GM18511 (cell line): ENCODE data around the gene FSHR.

Experiments
- ATAC-seq: cut with Tn5 transposase; IDR thresholded peaks from one replicate; pipeline ENCODE4 v1.9.1; 2021; ENCODE audit warnings: mild to moderate bottlenecking, moderate library complexity; ENCODE audit not compliant: unreplicated experiment

Gene FSHR

DNA sequence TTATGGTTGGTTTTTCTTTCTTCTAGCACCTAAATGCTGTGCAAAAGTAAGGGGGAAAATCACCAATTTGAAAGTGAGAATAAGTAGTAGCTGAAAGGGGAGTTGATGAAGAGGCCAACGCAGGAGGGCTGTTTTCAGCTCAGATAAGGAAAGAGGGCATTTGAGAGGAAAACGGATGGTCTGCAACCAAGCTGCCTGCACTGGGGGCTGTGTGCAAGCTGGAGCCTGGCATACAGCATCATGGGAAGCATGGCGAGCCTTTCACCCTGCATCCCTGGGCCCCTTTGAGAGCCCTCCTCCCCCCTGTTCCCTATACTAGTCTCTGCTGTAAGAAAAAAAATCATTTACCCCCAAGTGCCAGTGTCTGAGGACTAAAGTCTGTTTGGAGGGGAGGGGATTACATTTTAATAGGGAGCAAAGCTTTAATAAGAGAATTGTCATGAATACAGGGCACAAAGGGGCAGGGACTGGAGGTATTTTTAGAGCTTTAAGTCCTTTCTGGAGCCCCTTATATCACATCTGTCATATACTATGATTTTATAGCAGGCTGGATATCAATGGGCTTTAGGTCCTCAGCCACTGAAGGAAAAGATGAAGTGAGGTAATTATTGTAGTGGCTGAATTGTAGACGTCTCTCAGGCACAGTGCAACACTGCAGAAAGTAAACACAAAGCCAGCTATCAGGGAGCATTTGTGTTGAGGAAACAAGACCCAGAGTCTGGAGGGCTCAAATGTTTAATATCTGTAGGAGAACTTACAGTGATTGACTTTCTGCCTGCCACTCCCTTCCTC, 120.7 kb downstream of the FSHR start:
- ATAC-seq, result no peak

DNA sequence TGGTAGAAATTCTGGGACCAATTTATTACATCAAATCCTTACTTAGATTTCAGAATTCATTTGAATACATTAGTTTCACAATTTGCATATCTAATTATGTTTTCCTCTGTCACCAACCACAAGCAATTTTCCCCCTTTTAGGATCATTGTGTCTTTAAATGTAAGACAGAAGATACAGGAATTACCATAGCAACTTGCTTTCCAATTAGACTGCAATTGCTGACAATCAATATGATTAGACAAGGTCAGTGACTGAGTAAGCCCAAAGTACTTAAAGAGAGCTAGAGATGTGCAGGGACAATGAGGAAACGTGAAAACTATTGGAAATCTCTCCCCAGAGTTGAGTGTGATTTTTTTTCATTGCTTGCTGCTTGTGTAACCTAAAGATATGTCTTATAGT, 121.4 kb downstream of the FSHR start:
- ATAC-seq, result no peak

DNA sequence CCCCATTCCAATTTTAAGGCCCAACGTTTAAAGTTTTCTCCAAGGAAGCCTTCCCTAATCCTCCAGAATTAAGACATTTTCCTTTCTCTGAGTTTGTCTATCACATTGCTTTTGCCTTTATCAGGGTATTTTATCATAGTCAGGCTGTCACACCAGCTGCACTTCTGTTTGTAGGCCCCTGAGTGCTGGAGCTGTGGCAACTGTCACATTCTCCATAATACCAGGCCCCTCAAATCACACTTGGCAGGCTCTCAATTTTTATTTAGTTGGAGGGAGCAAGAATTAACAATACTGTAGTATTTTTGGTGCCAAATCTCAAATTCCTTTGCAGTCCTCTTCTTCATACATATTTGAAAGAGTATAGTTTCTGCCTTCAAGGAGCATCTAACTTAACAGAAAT, 122.2 kb downstream of the FSHR start:
- ATAC-seq, result no peak

DNA sequence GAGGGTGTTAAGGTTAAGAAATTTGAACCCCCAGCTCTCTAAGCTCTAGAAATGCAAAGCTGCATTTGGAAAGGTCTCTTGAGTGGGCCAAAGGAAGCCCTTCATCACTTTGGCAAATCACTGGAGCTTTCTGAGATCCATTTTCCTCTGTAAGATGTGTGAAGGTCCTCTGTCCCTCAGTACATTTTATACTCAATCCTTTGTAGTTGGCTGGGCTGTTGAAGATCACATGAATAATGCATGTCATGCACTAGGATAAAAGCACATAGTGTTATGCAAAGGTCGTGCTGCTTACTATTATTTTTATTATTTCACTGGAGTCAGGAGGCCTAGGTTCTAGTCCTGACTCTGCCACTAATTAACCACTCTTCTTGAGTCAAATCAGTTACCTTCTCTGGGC, 124.9 kb downstream of the FSHR start:
- ATAC-seq, result no peak

DNA sequence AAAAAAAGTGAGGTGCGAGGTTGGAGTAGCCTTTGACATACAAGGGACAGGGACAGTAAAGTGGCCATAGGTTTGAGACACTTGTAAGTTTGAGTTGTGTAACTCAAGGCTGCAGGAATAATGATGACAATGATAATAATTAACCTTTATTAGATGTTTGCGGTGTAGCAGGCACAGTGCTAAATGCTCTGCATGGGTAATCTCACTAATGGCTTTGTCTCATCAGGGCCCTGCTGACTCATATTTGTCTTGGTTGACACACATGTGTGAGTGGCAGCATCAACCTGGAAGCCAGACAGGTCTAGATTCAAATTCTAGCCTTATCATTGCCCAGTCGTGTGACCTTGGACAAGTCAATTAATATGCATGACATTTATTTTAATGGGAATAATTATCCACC, 126.2 kb downstream of the FSHR start:
- ATAC-seq, result peak; percentile 99

DNA sequence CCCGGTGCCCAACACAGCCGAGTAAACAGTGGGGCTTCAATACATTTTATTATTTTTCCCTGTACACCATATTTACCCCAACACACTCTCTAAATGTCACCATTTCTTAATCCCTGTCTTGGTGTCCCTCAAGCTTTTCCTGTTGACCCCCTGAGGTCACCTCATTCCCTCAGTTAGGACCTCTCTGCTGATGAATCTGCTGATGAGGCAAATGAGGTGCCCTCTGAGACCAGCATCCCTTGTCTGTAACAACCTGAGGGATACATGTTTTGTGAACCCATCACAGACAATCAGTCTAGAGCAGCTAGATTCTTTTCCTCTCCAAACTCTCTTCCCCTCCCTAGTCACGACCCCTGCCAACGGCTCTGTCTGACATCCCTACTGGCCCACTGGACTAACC, 127.6 kb downstream of the FSHR start:
- no peak for ATAC-seq

DNA sequence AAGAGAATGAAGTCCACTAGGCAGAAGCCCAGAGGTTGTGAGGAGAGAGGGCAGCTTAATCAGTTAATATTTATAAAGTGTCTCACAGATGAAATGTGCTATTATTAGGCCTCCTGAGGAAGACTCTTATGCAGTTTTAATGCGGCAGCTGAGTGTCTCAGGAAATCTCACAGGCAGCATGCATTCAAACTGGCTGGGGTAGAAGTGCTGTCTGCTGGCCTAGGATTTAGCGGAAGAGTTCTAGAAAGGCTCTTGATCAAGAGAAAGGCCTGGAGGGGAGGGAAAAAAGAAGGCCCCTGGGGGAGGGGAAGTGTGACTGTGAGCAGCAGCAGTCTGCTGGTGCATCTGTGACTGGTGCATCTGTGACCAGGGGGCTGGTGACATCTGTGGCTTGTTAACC, 133.0 kb downstream of the FSHR start:
- ATAC-seq, result no peak

DNA sequence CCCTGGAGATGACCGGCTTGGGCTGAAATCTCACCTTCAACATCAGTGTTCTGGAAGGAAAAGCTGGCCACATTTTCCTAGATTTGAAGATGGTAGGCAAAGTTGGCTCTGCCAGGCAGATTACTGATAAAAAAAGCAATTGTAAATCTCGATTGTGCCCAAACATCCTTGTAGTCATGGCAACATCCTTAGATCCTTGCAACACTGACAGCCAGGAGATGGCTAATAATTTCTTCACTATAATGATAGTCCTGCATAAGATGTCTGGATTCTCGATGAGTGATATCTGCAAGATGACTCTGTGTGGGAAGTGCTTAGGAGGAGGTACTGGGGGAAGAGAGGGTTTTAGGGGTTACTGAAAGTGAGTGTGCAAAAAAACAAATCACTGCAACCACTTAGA, 149.1 kb downstream of the FSHR start:
- no peak for ATAC-seq

DNA sequence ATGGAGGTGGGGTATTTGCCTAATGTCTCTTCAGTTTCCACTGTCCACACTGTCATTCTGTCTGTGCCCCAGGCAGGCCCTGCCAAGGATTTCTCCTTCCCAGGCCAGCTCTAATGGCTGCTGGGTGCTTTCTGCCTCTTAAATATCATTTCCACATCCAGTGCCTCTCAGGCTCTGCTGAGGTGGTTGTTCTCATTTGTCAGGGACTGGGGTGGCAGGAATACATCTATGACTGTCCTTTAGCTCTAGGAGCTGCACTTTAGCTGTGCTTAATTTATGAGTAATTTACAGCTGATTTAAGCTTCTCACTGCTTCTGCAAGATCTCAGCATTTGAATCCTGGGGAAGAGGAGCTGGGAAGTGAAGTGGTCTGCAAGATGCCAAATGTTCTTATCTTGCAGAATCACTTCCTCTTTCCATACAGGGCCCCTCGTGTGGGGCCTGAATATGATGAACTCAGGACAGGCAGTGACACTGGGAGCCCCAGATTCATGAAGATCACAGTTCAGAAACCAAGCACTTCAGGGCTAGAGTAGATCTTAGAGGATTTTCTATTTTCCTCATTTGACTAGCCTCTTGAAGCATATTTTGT, 150.2 kb downstream of the FSHR start:
- ATAC-seq, result peak; percentile 78

DNA sequence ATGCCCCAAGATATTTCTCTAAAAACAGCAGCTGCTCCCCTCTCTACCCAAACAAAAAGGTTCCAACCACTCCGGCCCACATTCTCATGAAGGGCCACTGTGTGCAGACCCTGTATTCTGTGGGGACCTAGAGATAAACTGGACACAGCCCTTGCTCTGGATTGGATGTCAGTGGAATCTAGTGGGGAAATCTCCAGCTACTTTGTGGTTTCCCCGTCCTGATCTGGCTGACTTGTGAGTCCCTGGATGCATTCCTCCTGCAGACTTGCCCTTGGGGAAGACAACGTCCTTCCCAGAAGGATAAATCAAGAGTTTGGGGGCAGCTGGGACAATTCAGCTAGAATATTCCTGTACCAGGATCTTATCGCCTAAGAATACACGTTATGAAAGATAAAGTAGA, 151.1 kb downstream of the FSHR start:
- no peak for ATAC-seq

DNA sequence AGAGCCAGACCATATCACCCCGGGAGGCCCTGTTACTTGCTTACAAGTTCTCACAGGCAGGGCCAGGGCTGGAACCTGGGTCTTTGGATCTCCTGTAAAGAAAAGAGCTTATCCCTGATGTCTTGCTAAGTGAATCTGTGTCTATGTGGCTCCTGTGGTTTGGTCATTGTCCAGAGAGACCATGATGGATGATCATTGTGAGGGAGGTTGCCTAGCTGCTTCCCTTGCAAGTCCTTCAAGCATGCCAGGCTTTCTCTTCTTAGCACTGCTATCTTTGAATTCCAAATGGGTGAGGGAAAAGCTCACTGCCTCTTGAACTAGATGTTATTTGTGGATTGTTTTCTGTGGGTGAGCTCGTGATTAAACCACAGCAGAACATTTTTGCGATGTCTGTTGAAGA, 151.6 kb downstream of the FSHR start:
- no peak for ATAC-seq

DNA sequence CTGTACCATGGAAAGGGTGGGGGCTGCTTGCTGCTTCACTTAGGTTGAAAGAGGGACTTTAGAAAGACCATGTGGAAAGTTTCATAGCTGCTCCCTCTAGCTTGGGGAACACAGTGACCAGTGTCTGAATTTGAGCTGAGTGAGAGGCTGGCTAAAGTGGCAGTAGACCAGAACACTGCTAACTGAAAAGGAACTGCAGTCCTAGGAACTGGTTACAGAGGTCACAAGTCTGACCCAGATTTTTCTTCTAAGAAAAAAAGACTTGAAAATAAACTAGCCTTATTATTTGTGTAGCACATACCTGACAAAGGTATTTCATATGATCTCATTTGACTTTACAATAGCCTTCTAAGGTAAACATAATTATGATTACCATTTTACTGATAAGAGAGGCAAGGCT, 153.6 kb downstream of the FSHR start:
- ATAC-seq, result no peak

DNA sequence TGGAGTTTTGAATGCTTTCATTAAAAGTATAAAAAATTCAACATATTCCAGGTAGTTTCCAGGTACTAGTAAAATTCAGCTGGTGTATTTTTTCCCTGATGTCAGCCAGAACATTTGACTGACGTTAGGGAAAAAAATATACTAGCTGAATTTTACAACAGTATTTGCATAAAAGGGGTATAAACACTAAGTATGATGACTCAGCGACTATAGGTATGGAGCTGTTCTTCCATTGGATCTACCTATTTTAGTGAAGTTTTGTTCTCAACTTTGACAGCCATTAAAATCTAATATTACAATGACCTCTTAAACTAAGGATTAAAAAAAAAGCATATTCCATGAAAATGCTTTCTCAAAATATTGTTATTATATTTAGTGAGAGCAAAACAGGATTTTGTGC, 155.9 kb downstream of the FSHR start:
- no peak for ATAC-seq

DNA sequence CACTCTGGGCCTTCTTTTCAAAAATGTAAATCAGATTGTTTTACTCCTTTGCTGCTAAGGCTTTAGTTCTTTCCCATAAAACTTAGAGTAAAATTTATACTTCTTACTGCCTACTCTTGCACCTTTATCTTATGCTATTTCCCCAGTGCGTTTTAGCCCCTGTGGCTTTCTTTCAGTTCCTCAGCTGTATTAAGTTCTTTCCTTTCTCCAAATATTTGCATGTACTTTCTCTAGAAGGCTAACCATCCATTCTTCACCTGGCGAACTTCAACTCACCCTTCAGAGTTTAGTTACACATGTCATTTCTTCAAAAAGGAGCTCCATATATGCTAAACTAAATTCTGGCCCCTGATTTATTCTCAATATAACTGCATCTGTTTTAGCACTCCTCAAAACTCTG, 160.7 kb downstream of the FSHR start:
- ATAC-seq, result peak; percentile 45

DNA sequence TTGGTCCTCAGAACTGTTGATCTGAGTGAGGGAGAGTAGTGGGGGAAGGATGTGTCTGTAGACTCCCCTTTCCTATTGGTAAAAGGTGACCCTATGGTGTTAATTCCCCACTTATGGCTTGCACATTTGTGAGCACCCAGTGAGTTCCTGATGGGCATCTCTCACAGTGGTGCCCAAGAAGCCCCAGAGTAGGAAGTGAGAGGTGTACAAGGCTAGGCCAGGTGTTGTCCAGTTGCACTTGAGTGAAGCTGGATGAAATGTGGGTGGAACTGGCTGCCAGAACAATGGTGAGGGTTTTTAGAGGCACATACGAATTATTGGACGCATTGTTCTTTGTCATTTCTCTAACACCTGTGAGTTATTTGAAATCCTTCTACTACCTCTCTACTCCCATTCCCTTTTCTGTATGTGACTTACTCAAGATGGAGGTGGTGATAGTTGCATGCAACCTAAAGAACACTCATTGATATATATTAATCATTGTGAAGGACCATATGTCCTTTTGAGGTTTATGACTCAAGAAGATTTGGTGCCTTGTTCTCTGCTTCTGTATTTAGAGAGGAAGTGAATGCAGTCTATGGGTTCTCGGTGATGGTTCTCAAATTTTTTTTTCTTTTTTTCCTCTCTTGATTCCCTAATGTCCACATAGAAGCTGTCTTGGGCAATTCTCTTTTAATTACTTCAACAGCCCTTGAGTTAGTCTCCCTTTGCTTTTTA, 162.7 kb downstream of the FSHR start:
- ATAC-seq, result peak; percentile 75

DNA sequence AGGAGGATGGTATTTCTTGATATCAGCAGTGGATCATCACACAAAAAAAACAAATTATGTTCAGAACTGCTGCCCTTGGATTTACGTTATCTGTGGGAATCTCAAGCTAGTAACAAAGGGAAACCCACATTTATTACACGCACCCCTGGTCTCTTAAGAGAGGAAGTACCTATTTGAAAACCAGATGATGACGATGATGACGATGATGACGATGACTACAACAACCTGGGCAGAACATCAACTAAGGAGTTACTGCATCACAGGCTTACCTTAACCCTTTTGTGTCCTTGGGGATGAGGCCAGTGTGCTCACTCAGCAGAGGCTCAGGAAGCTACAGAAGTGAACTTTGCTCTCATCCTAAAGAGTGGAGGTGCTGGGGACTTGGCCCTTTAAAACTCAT, 169.4 kb downstream of the FSHR start:
- no peak for ATAC-seq

DNA sequence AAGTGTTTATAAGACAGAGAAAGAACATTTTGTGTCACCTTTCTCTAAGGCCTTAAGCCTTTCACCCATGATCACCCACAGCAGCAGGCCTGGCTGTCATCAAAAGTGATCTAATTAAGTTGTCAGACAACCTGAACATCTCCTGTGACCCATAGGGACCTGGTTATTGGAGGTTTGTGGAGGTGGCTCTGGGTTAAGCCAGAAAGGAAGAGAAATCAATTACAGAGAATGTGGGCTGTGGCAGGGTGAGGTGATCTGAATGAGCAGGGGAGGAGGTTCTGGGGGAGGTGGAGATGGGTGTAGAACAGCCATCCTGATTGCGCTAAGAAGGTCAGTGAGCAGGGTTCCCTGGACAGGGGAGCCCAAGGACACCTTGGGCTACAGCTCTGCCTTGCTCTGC, 170.8 kb downstream of the FSHR start:
- no peak for ATAC-seq

DNA sequence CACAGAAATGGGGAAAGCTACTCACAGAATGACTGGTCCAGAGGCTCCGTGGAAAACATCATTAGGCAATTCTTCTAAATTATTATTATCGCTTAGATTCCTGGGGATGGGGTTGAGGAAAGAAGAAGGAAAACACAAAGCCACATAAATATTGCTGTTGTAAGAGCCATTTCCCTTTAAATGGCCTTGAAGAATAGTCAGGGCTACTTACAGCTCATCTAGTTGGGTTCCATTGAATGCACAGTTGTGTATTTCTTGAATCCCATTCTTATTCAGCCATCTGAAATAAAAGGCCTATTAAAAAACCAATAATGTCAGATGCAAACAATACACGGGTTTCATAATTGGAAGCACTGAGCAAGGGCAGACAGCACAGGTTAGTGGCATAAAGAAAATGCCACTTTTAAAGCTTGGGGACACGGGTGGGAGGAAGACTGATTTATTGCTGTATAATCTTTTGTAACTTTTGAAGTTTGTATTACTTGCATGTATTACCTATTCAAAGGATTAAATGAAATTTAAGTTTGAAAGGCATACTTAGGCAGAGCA, 171.4 kb downstream of the FSHR start:
- ATAC-seq, result no peak

DNA sequence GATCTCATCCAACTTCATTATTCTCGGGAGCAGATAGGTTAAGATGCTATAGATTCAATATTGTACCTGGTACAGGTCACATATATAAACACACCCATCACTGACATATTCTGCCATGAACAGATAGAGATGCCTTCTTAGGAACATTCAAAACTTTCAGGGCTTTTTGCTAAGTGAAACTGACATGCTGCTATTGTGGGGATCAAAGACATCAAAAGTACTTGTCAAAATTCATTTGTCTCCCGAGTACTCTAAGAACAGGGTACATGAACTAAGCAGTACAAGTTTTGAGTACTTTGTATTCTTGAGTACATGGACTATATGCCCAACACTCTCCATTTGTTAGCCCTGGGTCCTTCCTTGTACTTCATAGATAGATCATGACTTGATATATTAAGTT, 173.5 kb downstream of the FSHR start:
- no peak for ATAC-seq

DNA sequence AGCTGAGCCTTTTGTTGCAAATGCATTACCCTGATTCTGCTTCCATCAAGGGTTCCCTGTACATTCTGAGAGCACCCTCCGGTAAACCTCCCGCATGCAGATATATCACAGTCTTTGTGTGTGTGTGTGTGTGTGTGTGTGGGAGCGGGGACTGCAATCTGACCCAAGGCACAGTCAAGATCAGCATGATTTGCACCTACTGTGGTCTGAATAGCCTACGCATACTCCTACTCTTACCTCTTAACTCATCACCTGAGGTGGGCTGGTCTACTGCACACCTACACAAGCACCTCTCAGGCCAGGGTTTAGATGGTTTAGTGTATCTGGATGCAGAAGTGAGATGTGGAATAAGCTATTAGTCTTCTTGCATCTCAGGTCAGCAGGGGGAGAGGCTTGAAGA, 174.6 kb downstream of the FSHR start:
- no peak for ATAC-seq

DNA sequence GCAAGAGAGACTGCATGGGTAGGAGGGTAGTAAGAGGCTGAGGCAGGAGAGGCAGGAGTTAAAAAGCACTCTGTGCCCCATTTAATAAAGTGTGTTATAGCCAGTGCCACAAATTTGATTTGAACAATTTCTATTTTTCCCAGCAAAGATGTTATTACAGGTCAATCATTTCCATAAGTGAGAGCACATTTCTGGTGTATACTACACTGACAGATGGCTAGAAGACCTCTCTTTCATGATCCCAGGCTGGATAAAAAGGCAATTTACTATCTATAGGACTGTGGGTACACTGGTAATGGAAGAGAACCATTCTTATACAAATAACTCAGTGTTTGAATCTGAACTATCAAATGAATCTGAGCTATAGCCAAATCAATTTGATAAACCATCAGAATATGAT, 176.2 kb downstream of the FSHR start:
- no peak for ATAC-seq

DNA sequence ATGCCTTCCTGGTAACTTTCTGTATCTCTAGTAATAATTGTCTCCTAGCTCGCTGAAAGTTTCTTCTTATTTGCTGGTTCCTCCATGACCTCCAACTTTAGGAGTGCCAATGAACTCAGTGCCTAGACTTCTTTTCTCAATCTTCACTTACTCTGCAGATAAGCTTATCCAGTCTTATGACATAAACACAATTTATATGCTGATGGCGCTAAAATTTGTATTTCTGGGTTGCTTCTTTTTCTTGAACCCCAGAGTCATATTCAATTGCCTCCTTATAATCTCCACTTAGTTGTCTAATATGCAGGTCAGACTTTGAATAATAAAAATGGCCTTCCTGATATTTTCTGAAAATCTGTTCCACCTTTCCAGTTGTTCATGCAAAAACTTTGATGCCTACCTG, 182.5 kb downstream of the FSHR start:
- no peak for ATAC-seq
